Gastrocnemius medialis (tissue), 4 donors: ENCODE data around the gene ME1.

Experiments used
- POLR2A ChIP-seq, 2 donors: fragments of 450-650 bp; IDR thresholded peaks; one replicate each; pipeline ENCODE4 v1.6.1; 2017; ENCODE audit warnings: antibody characterized with exemption in 2 of 2, mild to moderate bottlenecking in 2 of 2, moderate library complexity in 2 of 2
- TF ChIP-seq, protein P1 (sequence below), 5 experiments: fragments of 450-650 bp in 3 of 5; fragments of 200-600 bp in 2 of 5; sonication (generic) in 2 of 5; IDR thresholded peaks in 4 of 5; conservative IDR thresholded peaks in 1 of 5; 1 replicate in 4 of 5; 2 replicates in 1 of 5; pipeline ENCODE4 v1.5.1; 2016 to 2019; ENCODE audit warnings: antibody characterized with exemption in 5 of 5, mild to moderate bottlenecking in 3 of 5, moderate library complexity in 3 of 5

DNA sequence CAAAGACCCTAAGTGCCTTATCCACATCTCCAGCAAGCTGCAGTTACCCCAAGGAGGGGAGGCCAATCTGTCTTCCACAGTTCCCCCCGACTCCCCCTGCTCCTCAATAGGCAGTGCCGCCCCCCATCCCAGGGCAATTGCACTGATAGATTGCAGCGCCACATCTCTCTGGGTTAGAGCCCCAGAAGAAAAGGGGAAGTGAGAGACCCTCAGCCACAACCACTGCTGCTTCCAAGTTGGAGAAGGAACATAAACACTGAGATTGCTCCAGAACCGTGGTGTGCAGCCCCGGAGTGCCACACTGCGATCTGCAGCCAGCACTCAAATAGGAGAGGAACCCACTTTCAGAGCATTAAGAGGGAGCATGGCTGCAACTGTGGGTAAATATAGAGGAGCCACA, 136.2 kb downstream of the ME1 start:
- no peak for TF ChIP-seq POLR2A (IDR thresholded peaks at IDR 0.05)
- TF ChIP-seq, protein P1, sequence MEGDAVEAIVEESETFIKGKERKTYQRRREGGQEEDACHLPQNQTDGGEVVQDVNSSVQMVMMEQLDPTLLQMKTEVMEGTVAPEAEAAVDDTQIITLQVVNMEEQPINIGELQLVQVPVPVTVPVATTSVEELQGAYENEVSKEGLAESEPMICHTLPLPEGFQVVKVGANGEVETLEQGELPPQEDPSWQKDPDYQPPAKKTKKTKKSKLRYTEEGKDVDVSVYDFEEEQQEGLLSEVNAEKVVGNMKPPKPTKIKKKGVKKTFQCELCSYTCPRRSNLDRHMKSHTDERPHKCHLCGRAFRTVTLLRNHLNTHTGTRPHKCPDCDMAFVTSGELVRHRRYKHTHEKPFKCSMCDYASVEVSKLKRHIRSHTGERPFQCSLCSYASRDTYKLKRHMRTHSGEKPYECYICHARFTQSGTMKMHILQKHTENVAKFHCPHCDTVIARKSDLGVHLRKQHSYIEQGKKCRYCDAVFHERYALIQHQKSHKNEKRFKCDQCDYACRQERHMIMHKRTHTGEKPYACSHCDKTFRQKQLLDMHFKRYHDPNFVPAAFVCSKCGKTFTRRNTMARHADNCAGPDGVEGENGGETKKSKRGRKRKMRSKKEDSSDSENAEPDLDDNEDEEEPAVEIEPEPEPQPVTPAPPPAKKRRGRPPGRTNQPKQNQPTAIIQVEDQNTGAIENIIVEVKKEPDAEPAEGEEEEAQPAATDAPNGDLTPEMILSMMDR (IDR thresholded peaks at IDR 0.05 in 4 of 5, conservative IDR thresholded peaks at IDR 0.05 in 1 of 5) = no peak
